IMR-90 (cell line): ENCODE data around the gene CMIP. TPM values are rescaled to one million over a fixed set of nuclear protein-coding genes. Genes with fewer than 3 reads are reported as not detected.

Experiments used
- ATAC-seq: fragments of 200-7000 bp; cut with Tn5 transposase; 2 replicates; pipeline ENCODE4 v1.9.1; 2020; ENCODE audit warnings: low read depth, mild to moderate bottlenecking, moderate library complexity
- BruUV-seq: library from RNA; stranded (reverse); fragments of 400-500 nt; replicated peaks from 2 replicates; lab custom pipeline; 2021; lab: Mats Ljungman, UMichigan
- CTCF ChIA-PET: fragments of 300-600 bp; formaldehyde crosslinking; extraction: SDS; loops from one replicate; lab custom pipeline; 2021; ENCODE audit warnings: antibody characterized with exemption; lab: Yijun Ruan, JAX
- POLR2A ChIA-PET: fragments of 300-600 bp; sonication (Branson Sonifier 250); formaldehyde crosslinking; loops from one replicate; lab custom pipeline; 2022; ENCODE audit warnings: antibody characterized with exemption; ENCODE audit not compliant: unreplicated experiment; lab: Charles Lee
- DNase-seq: peaks from one replicate; pipeline ENCODE4 v3.0.0; 2013
- H2AFZ ChIP-seq: replicated peaks from 2 replicates; pipeline ENCODE3; 2013; ENCODE audit warnings: low read length, mild to moderate bottlenecking; ENCODE audit not compliant: poor library complexity
- H2AK5ac ChIP-seq: 2 replicates; pipeline ENCODE4 v1.6.1; 2013; ENCODE audit warnings: low read depth, low read length, inconsistent platforms
- H2AK9ac ChIP-seq: replicated peaks from 2 replicates; pipeline ENCODE3; 2013; ENCODE audit warnings: mild to moderate bottlenecking, low read depth, low read length, moderate library complexity; ENCODE audit not compliant: poor library complexity
- H2BK120ac ChIP-seq: 2 replicates; pipeline ENCODE4 v1.6.1; 2013; ENCODE audit warnings: low read depth, low read length, inconsistent platforms
- H2BK15ac ChIP-seq: 3 replicates; pipeline ENCODE4 v1.6.1; 2013; ENCODE audit warnings: low read depth, low read length, inconsistent platforms
- H2BK20ac ChIP-seq: 2 replicates; pipeline ENCODE4 v1.6.1; 2013; ENCODE audit warnings: low read depth, mild to moderate bottlenecking, inconsistent platforms, low read length, moderate library complexity
- H2BK5ac ChIP-seq: 2 replicates; pipeline ENCODE4 v1.6.1; 2013; ENCODE audit warnings: mild to moderate bottlenecking, low read depth, low read length, inconsistent platforms; ENCODE audit not compliant: poor library complexity, severe bottlenecking
- H3K14ac ChIP-seq: replicated peaks from 2 replicates; pipeline ENCODE4 v1.6.1; 2013; ENCODE audit warnings: low read depth, low read length, inconsistent platforms
- H3K18ac ChIP-seq: 2 replicates; pipeline ENCODE4 v1.6.1; 2013; ENCODE audit warnings: low read depth, low read length, control low read depth
- H3K23ac ChIP-seq: 2 replicates; pipeline ENCODE4 v1.6.1; 2013; ENCODE audit warnings: low read depth, low read length, inconsistent platforms
- H3K27ac ChIP-seq: 2 replicates; pipeline ENCODE4 v1.5.1; 2013; ENCODE audit warnings: mild to moderate bottlenecking, control low read depth, low read length; ENCODE audit not compliant: insufficient read depth
- H3K27me3 ChIP-seq: 2 replicates; pipeline ENCODE4 v1.6.1; 2013; ENCODE audit warnings: low read length; ENCODE audit not compliant: control insufficient read depth, insufficient read depth
- H3K36me3 ChIP-seq: 2 replicates; pipeline ENCODE4 v1.6.1; 2013; ENCODE audit warnings: low read length, mixed read lengths; ENCODE audit not compliant: control insufficient read depth, insufficient read depth
- H3K4ac ChIP-seq: 2 replicates; pipeline ENCODE4 v1.6.1; 2013; ENCODE audit warnings: low read depth, low read length, inconsistent platforms
- H3K4me1 ChIP-seq: 2 replicates; pipeline ENCODE4 v1.6.1; 2013; ENCODE audit warnings: low read length, mixed read lengths; ENCODE audit not compliant: control insufficient read depth, insufficient read depth
- H3K4me2 ChIP-seq: 2 replicates; pipeline ENCODE4 v1.6.1; 2013; ENCODE audit warnings: low read depth, mild to moderate bottlenecking, control low read depth, low read length, moderate library complexity
- H3K4me3 ChIP-seq: 2 replicates; pipeline ENCODE4 v1.5.1; 2013; ENCODE audit warnings: low read depth, mild to moderate bottlenecking, control low read depth, low read length, moderate library complexity; ENCODE audit not compliant: insufficient read depth
- H3K56ac ChIP-seq: 2 replicates; pipeline ENCODE4 v1.6.1; 2013; ENCODE audit warnings: low read length, inconsistent platforms; ENCODE audit not compliant: insufficient read depth; ENCODE audit errors: extremely low read depth
- H3K79me1 ChIP-seq, 2 experiments: 2 replicates each; pipeline ENCODE4 v1.6.1; 2013; ENCODE audit warnings: low read length in 2 of 2, inconsistent platforms in 1 of 2, low read depth in 1 of 2
- H3K9ac ChIP-seq: 2 replicates; pipeline ENCODE4 v1.6.1; 2013; ENCODE audit warnings: low read depth, low read length, control low read depth
- H3K9me1 ChIP-seq: 2 replicates; pipeline ENCODE4 v1.6.1; 2013; ENCODE audit warnings: low read length, inconsistent platforms; ENCODE audit not compliant: insufficient read depth
- H3K9me3 ChIP-seq: 2 replicates; pipeline ENCODE4 v1.6.1; 2013; ENCODE audit warnings: low read length; ENCODE audit not compliant: control insufficient read depth, insufficient read depth
- H4K20me1 ChIP-seq: 2 replicates; pipeline ENCODE4 v1.6.1; 2013; ENCODE audit warnings: low read length, inconsistent platforms; ENCODE audit not compliant: insufficient read depth
- H4K5ac ChIP-seq: 2 replicates; pipeline ENCODE4 v1.6.1; 2013; ENCODE audit warnings: mild to moderate bottlenecking, low read depth, low read length, control low read depth
- H4K8ac ChIP-seq, 2 experiments: 2 replicates each; pipeline ENCODE4 v1.6.1; 2013; ENCODE audit warnings: low read depth in 2 of 2, low read length in 2 of 2, control low read depth in 1 of 2, inconsistent platforms in 1 of 2
- H4K91ac ChIP-seq: 2 replicates; pipeline ENCODE4 v1.6.1; 2013; ENCODE audit warnings: low read depth, low read length, inconsistent platforms; ENCODE audit not compliant: insufficient read depth
- BHLHE40 ChIP-seq: fragments of 150-350 bp; IDR thresholded peaks from 2 replicates; pipeline ENCODE4 v1.6.1; 2016; ENCODE audit warnings: mild to moderate bottlenecking, low read depth, low read length
- CHD1 ChIP-seq: IDR thresholded peaks from 2 replicates; pipeline ENCODE4 v1.6.1; 2012; ENCODE audit warnings: low read depth, low read length, improper control_type of control experiment
- MAFK ChIP-seq: IDR thresholded peaks from 2 replicates; pipeline ENCODE4 v1.6.1; 2012; ENCODE audit warnings: low read depth, low read length, improper control_type of control experiment
- MXI1 ChIP-seq: IDR thresholded peaks from 2 replicates; pipeline ENCODE4 v1.6.1; 2012; ENCODE audit warnings: low read depth, mild to moderate bottlenecking, low read length, moderate library complexity, borderline replicate concordance
- POLR2A ChIP-seq: IDR thresholded peaks from 2 replicates; pipeline ENCODE4 v1.6.1; 2012; ENCODE audit warnings: mild to moderate bottlenecking, low read depth, low read length
- RAD21 ChIP-seq: IDR thresholded peaks from 2 replicates; pipeline ENCODE4 v1.6.1; 2012; ENCODE audit warnings: low read length, improper control_type of control experiment
- WGBS, 2 experiments: methylation state at CpG; one replicate each; pipeline versions ENCODE4 v1.1.5 to v1.1.7; 2013; ENCODE audit warnings: missing lambda C conversion rate in 2 of 2; ENCODE audit not compliant: insufficient read length in 1 of 2; ENCODE audit errors: extremely low coverage in 2 of 2; 5-methylcytosine and 5-hydroxymethylcytosine counted together
- dilution Hi-C: fragments of 300-500 bp; cut with HindIII; formaldehyde crosslinking; loops from one replicate; pipeline ENCODE4 v1.14.3; 2018; ENCODE audit warnings: low sequenced_read_pairs; ENCODE audit not compliant: unreplicated experiment
- in situ Hi-C: fragments of 300-500 bp; cut with MboI; formaldehyde crosslinking; loops from 3 replicates; pipeline ENCODE4 v1.14.3; 2019; ENCODE audit warnings: low sequenced_read_pairs, inconsistent platforms, mixed read lengths
- intact Hi-C: fragments of 100-400 bp; cut with micrococcal nuclease; formaldehyde crosslinking; loops from 2 replicates; pipeline ENCODE4 v1.10.0; 2022
- polyA plus RNA-seq, 3 experiments: library from polyadenylated mRNA; depleted of rRNA; stranded (reverse); fragments of >200 nt; gene quantifications; 2 replicates each; pipeline ENCODE4 v1.2.3, GENCODE V29; 2012; ENCODE audit warnings: low replicate concordance in 1 of 3
- total RNA-seq: library from RNA; depleted of rRNA; stranded (reverse); fragments of >200 nt; gene quantifications from 2 replicates; pipeline ENCODE4 v1.2.3, GENCODE V29; 2012
- TF ChIP-seq, protein P1 (sequence below): fragments of 150-350 bp; IDR thresholded peaks from 2 replicates; pipeline ENCODE4 v1.6.1; 2016; ENCODE audit warnings: low read depth, mild to moderate bottlenecking, low read length, moderate library complexity, borderline replicate concordance

Gene CMIP
- total and polyA plus RNA-seq, 2 of the 4 experiments (the other 2 are of a cell fraction) = 3.2 to 11.6 TPM

DNA sequence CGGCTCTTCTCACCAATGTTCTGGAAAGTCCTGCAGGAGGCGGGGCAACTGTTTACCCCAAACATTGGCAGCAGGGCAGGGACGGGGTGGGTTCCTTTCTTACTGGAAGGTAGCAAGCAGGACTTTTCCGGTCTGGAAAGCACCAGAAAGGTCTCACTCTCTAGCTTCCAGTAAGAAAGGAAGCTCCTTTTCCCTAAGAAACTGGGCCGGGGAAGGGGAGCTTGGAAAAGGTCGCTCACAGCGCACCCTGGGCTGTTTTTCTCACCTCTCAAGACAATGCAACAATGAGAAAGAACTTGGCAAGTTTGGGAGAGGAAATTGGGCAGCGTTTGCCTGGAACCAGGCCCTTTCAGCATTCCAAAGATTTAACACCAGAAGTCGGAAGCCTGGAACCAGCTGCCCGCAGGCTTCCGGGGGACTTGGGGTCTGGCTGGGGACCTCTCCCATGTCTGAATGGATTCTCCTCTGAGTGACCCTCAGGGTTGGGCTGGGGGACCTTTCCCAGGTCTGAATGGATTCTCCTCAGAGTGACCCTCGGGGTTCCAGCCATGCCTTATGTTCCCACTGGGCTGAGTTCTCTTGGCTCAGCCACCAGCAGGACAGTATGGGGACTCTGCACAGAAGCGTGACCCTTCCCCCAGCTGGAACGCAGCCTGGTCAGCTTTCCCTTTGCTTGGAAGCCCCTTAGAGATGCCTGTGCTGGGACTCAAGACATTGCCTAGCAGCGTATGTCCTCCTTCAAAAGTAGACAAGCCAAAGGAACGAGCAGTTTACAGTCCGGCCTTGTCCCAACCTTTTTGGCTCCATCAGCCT is 167.9 kb downstream of the CMIP start:
- Histone ChIP-seq H2BK20ac (no peak overlapping the region), H4K91ac (no peak overlapping the region), H3K4me3 (no peak overlapping the region), H4K8ac (no peak overlapping the region), H3K9ac (no peak overlapping the region), H4K5ac (no peak overlapping the region), H2AFZ (no peak overlapping the region), H3K18ac (no peak overlapping the region), H3K79me1 (peaks cover 25 to 34% of the 10 kb centered on the region in 2 experiments), H3K4me1 (peaks cover 18% of the 10 kb centered on the region), H3K4me2 (no peak overlapping the region), H3K27ac (no peak overlapping the region), H3K4ac (no peak overlapping the region), H2AK5ac (no peak overlapping the region), H3K56ac (no peak overlapping the region), H3K9me1 (peaks cover 30% of the 10 kb centered on the region), H2BK120ac (no peak overlapping the region), H2AK9ac (no peak overlapping the region), H2BK5ac (no peak overlapping the region), H3K14ac (no peak overlapping the region), H3K23ac (no peak overlapping the region), H2BK15ac (no peak overlapping the region), H4K20me1 (peaks cover 85% of the 10 kb centered on the region), H3K9me3 (no peaks in the 10 kb centered on the region), H3K27me3 (no peaks in the 10 kb centered on the region), H3K36me3 (peaks cover 9% of the 10 kb centered on the region; the same call in 1 of the 2 replicates)
- BruUV-seq = no TSS peak
- WGBS, 2 experiments = 58% methylated on average over 7 of the region's 17 CpGs; no CpG with 5 or more reads in 1 of the 2 experiments
- DNase-seq = no peak
- TF ChIP-seq, protein P1, sequence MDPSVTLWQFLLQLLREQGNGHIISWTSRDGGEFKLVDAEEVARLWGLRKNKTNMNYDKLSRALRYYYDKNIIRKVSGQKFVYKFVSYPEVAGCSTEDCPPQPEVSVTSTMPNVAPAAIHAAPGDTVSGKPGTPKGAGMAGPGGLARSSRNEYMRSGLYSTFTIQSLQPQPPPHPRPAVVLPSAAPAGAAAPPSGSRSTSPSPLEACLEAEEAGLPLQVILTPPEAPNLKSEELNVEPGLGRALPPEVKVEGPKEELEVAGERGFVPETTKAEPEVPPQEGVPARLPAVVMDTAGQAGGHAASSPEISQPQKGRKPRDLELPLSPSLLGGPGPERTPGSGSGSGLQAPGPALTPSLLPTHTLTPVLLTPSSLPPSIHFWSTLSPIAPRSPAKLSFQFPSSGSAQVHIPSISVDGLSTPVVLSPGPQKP = no peak
- TF ChIP-seq MAFK (no peak), POLR2A (no peak), BHLHE40 (no peak), RAD21 (no peak), CHD1 (no peak), MXI1 (no peak)
- dilution Hi-C loops (no loop called here), in situ Hi-C loops (no loop called here), intact Hi-C loops (loop anchor here (5.0 kb wide), 1 partner anchor 165 kb away; no protein-coding TSS in a partner anchor)
- CTCF ChIA-PET = no interaction called here
- no peak for ATAC-seq
- POLR2A ChIA-PET = no interaction called here
